ENCODE data around the gene AIFM3.
"Not testable (repeated sequence)": the region's sequence is repeated elsewhere in the genome, so short reads cannot be mapped to it uniquely, and the experiment has no call there.

AIFM3 gene

DNA sequence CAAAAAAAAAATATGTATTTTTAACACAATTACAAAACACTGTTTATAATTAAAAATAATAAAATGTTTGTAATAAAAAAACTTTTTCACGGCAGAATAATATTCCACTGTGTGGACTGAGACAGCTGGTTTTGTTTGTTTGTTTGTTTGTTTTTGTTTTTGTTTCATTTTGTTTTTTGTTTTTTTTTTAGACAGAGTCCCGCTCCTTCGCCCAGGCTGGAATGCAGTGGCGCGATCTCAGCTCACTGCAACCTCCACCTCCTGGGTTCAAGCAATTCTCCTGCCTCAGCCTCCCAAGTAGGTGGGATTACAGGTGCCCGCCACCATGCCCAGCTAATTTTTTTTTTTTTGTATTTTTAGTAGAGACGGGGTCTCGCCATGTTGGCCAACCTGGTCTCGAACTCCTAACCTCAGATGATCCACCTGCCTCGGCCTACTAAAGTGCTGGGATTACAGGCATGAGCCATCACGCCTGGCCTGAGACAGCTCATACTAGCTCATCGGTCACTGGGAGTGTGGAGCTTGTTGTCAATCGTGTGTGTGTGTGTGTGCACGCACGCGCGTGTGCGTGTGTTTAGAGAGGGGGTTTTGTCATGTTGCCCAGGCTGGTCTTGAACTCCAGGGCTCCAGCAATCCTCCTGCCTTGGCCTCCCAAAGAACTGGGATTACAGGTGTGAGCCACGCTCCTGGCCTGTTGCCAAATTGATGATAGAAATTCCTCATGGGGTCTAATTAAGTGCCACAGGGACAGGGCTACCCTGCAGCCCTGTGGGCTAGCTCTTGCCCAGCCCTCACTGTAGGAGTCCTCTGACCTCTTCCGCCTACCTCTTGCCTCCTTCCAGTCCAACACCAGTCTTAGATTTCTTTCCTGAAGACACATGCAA is 7.2 kb upstream of the AIFM3 start:
- DNase-seq = no peak

DNA sequence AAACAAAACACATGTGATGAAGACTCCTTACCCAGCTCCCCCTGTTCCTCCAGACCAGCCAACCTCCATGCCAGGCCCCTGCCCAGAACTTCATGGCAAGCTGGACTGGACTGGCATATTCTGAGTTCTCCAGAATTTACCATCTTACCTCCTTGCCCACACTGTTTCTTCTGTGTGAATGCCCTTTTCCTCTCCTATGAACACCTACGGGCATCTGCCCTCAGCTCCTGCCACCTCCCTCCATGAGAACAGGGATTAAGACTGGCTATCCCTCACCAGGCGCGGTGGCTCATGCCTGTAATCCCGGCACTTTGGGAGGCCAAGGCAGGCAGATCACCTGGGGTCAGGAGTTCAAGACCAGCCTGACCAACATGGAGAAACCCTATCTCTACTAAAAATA is 6.4 kb upstream of the AIFM3 start:
- DNase-seq = no peak

DNA sequence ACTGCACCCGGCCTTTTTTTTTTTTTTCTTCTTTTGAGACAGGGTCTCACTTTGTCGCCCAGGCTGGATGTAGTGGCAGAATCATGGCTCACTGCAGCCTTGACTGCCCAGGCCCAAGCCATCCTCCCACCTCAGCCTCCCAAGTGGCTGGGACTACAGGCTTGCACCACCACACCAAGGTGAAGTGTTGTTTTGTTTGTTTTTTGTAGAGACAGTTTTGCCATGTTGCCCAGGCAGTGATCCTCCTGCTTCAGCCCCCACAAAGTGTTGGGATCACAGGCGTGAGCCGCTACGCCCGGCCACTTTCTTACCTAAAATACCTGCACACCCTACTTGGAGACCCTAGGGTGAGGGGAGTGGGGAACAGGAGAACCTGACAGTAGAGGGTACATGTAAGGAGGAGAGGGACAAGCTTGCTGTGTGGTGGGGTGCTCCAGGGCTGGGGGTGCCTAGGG is 4.5 kb upstream of the AIFM3 start:
- no peak for DNase-seq

DNA sequence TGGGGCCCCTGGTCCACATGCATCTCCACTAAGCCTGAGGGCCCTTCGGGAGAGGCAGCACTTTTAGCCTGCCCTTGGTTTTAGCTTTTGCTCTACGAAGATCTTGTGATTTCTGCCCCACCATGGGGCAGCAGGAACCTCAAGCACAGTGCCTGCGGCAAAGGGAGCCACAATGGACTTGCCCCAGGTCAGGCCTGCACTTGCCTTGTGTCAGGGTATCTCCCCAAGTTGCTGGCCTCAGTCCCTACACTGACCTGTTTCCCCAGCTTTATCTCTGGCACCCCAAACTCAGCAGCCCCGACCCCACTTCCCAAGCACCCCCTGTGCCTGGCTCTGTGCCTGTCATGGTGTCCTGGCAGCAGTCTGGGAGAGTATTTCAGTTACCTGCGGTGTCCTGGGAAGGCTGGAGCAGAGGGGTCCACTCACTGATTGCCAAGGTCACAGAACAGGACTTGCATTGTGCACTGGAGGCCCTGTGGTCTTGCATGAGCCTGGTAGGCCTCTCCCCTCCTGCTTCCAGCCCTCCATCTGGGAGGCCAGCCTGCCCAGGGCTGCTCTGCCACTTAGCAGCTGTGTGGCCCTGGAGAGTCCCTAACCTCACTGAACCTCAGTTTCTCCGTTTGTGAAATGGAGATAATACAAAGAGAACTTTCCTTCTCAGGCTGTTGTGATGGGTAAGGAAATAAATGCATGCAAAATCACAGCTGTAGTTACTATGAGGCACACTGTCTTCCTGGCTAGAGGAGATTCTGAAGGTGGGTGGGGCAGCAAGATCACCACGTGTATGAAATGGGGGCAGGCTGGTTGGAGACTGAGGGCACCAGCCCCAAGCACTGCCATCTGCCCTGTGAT is 3.6 kb upstream of the AIFM3 start:
- no peak for DNase-seq

DNA sequence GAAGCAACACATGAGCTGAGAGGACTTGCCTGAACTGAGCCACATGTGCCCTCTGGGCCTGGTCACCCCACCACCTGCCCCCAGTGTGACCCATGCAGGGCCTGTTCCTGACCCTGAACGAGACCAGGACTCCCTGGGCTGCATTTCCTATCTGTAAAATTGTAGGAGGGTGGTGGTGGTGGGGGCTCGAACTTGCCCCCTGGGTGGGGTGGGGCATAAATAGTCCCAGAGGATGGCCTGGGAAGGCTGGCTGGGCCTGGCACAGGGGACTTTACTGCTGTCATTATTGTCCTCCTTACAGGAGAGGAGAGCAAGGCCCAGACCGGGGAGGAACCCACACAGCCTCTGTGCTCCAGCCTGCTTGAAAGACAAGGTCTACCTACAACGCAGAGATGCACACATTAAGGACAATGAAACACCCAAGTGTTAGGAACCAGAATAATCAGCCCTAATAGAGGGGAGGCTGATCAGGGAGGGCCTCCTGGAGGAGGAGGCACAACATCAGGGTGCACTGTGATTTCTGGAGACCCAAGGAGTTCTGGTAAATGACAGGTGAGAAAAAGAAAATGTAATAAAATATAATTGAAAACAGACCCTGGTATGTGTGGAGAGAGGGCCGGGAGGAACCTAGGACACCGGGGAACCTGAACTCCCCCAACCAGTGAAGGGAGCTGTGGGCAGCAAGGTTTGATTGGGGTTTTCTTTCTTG is 2.8 kb upstream of the AIFM3 start:
- DNase-seq = no peak

DNA sequence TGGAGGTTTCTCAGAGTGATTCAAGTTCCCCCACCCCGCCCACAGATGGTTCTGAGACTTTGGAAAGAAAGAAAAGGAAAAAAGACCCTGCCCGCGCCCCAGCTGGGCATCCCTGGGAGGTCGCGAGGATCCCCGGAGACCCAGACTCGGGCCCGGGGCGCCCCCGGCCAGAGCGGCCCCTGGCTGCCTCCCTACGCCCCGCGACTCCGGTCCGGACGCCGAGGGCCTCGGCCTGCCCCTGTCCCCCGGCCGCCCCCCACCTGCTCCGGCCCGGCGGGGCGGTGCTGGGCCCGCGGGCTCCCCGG is 2.3 kb upstream of the AIFM3 start:
- DNase-seq = no peak

DNA sequence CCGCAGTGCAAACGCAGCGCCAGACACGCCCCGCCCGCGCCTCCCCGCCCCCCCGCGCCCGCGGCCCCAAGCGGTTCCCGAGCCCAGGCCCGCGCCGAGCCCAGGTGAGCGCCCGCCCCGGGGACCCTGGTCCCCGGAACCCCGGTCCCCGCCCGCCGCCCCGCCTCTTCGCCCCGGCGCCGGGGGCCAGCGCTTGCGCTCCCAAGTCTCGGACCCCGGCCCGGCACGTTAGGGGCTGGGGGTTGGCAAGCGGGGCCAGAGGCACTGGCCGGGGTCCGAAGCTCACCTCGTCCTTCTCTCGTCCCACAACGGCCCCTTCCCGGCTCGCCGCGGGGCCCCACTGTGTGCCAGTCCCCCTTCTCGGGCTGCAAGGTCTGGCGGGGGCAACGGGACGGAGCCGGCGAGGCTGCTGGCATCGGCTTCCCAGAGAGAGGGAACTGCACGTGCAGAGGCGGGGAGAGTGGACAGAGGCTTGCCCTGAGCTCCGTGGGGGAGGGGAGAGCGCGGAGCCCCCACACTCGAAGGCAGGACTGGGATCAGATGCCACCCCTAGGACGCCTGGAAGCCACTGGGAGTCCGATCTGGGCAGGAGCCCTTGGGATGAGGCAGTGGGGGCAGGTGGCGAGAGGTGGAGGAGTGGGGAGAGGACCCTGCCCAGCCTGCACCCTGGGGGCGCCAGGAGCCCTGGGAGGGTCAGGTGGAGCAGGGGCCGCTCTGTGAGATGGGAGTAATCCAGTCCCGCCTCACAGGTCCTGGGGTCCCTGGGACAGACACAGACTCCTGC is 1.8 kb upstream of the AIFM3 start:
- DNase-seq = no peak

DNA sequence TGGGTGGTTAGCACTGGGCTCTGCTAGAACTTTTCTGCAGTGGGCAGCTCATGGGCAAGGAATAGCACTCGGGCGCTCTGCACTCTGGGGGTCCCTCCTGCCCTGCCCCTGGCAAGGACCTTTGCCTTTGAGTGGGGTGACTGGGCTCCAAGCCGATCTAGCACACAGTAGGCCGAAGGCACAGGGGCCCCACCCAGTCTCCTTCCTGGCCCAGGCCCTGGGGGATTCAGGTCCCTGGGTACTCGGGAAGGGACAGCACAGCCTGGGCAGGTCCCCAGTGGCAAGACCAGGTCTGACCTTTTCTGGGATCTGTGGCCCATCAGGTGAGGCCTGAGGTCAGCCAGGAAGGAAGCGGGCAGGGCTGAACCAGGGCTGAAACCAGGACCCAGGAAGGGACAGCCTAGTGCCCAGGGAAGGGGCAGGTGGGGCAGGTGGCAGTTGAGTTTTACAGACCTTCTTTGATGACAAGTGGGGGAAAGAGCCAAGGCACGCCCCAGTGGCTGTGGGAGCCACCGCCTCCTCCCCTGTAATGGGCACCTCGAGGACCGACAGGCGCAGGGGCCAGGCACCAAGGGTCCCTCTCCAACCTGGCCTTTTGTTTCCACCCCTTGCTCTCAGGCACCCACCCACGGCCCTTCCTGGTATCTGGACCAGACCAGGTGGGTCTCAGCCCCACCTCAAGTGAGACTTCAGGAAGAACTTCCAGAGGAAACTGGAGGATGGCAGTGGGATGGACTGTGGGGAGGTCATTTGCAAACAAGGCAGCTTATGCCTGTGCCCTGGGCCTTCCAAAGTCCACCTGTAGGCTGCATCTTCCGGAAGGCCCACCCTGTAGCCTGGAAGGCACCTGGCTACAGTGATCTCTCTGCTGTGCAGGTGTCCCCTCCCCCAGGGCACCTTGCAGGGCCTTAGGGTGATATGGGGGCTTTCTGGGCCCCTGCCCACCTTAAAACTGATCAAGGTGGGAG is 883 bp upstream of the AIFM3 start:
- no peak for DNase-seq

DNA sequence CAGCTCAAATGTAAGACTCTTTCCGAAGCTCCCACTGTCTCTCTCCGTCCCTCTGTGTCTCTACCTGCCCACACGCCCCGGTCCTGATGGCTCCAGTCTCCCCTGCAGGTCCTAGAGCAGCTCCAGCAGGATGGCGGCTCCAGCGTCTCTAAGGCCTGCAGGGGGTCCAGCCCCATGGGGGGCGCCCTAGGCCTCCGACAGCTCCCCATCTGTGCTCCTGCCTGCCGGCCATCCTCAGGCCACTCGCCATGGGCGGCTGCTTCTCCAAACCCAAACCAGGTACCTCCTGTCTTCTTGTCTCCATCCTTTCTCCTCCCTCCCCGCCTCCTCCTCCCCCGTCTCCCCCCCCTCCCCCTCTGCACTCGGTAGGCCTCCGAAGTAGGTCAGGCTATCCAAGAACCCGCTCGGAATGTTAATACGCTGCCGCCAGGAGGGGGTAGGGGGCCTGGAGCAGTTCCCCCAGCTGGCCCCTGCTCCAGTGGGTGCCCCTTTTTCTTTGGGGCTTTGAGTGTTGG is 699 bp downstream of the AIFM3 start:
- no peak for DNase-seq

DNA sequence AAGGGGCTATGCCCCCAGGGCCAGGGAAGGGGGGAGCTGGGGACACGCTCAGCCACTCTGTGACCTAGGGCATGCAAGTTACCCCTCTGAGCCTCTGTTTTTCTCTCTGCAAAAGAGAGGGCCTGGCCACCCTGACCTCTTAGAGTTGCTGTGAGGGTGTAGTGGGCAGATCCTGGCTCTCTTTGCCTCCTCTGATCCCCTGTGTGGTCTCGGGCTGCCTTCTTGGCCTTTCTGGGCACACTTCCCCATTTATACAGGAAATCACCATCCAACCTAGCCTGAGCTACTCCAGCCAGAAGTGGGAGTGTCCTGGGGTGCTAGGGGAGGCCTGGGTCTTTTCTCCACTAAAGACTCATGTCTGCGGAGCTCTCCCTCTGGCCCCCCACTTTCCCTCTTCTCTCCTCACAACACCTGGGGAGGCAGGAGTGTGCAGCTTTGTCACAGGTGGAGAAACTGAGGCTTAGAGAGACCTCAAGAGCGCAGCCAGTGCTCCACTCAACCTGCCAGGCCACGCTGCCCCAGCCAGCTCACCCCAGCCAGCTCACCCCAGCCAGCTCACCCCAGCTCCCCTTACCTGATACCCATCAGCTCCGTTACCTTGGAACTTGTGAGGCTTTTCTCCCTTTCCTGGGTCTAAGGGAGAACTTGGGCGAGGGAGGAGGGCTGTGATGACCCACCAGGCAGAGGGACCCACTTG is 1.4 kb downstream of the AIFM3 start:
- no peak for DNase-seq

DNA sequence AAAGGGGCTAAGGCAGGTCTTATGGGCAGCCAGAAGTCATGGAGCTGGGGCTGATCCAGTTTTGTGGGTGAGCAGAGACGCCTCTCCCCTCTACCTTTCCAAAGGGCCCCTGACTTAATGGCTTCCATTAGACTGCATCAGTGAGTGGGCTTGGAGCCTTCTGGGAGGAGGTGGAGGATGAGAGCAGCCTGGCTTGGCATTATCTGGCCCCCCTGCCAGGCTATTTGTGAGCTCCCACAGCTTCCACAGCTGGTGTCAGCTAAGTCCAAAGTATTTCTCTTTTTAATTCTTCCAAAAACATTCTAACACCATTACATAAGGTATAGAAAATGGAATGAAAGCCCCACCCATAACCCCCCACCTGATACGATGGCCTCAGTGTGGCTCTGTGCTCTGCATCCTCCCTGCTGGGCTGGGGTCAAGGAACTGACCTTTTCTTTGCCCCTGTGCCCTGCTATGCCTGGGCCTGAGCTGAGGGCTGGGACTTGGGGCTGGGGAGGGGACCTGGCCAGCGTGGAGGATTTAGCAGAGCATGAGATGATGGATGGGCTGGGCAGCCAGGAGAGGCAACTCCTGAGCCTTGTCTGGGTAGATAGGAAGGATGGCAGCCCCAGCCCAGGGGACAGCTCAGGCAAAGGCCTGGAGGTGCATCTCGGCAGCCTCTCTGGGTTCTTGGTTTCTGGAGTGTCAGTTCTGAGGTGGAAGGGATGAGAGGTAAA is 4.0 kb downstream of the AIFM3 start:
- no peak for DNase-seq

DNA sequence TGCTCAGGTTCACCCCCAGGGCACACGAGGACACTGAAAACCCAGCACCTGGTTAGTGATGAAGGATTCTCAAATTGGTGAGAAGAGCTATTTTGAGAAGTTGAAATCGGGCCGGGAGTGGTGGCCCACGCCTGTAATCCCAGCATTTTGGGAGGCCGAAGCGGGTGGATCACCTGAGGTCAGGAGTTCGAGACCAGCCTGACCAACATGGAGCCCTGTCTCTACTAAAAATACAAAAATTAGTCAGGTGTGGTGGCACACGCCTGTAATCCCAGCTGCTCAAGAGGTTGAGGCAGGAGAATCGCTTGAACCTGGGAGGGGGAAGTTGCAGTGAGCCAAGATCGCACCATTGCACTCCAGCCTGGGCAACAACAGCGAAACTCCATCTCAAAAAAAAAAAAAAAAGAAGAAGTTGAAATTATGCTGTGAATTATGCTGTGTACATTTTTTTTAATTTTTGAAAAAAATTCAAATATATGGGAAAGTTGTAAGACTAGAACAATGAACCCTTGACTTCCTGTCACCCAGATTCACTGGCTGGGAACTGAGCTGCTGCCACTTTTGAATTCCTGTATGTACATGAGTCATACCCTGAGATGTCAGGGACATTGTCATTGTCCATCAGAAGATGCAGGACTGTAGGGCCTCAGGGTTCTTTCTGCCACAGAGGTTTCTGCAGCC is 5.1 kb downstream of the AIFM3 start:
- DNase-seq = not testable (repeated sequence)

DNA sequence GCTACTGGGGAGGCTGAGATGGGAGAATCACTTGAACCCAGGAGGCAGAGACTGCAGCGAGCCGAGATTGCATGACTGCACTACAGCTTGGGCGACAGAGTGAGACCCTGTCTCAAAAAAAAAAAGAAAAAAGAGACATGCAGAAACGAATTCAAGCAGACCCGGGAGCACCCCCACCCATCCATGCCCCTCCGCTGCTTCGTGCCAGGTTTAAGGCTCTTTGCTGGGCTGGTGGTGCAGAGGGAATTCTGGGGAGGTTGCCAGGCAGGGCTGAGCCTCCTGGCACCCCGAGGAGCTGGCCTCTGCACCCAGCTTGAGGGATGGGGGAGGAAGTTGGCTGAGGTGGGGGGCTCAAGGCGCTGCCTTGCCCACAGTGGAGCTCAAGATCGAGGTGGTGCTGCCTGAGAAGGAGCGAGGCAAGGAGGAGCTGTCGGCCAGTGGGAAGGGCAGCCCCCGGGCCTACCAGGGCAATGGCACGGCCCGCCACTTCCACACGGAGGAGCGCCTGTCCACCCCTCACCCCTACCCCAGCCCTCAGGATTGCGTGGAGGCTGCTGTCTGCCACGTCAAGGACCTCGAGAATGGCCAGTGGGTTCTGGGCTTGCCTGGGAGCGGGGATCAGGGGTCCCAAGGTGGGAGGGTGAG is 6.0 kb downstream of the AIFM3 start:
- no peak for DNase-seq

DNA sequence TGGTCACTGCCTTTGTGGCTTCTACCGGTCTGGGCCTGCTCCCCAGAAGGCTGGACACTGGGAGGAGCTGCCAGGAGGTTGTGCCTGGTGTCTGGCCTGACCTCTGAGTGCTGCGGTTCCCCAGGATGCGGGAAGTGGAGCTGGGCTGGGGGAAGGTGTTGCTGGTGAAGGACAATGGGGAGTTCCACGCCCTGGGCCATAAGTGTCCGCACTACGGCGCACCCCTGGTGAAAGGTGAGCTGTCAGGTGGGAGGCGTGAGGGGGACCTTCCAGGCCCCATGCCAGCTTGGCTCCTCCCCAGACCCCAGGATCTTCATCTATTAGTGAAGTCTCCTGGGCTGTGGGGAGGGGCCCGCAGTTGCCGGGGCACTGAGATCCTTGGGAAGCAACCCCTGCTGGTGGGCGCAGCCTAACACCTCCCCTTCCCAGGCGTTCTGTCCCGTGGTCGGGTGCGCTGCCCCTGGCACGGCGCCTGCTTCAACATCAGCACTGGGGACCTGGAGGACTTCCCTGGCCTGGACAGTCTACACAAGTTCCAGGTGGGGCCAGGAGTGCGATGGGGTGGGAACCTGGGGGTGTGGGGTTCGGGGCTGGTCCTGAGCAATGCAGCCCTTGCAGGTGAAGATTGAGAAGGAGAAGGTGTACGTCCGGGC is 6.7 kb downstream of the AIFM3 start:
- no peak for DNase-seq

DNA sequence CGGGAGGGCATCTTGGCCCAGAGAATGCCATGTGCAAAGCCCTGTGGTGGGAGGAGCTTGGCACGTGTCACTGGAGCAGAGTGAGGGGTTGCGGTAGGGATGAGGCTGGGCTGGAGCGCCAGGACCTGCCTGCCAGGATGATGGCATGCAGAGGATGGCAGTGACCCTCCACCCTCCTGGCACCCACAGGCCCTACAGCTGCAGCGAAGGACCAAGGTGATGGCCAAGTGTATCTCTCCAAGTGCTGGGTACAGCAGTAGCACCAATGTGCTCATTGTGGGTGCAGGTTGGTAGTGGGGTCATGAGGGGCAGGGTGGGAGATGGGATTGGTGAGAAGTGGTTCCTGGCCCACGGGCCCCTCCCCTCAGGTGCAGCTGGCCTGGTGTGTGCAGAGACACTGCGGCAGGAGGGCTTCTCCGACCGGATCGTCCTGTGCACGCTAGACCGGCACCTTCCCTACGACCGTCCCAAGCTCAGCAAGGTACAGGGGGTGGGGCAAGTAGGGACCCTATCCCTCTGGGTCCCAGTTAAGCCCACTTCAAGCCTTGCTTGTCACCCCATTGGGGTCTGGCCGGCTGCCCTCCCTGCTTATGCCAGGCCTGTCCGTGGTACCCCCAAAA is 7.4 kb downstream of the AIFM3 start:
- DNase-seq = no peak

DNA sequence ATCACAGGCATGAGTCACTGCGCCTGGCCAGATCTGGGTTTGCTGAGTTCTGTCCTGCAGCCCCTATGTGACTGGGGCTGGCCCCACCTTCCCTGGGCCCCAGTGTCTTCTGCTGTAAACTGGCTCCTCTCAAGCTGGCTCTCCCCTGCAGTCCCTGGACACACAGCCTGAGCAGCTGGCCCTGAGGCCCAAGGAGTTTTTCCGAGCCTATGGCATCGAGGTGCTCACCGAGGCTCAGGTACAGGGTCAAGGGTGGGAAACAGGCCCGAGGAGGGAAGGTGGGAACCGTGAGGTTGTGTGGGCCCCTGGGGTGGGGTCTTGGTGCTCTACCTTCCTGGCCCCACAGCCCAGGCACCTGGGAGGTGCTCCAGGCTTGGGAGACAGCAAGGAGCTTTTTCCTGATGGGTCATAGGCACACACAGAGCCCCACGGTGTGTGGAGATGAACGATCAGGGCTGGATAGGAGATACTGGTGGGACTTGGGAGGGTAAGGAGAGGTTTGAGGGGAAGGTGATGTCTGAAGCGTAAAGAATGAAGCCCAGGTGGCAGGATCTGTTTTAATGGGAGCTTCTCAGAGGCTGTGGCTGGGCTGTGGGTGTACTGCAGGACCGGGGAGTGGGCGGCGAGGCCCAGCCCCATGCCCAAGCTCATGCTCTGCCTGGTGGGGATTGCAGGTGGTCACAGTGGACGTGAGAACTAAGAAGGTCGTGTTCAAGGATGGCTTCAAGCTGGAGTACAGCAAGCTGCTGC is 8.7 kb downstream of the AIFM3 start:
- DNase-seq = no peak

DNA sequence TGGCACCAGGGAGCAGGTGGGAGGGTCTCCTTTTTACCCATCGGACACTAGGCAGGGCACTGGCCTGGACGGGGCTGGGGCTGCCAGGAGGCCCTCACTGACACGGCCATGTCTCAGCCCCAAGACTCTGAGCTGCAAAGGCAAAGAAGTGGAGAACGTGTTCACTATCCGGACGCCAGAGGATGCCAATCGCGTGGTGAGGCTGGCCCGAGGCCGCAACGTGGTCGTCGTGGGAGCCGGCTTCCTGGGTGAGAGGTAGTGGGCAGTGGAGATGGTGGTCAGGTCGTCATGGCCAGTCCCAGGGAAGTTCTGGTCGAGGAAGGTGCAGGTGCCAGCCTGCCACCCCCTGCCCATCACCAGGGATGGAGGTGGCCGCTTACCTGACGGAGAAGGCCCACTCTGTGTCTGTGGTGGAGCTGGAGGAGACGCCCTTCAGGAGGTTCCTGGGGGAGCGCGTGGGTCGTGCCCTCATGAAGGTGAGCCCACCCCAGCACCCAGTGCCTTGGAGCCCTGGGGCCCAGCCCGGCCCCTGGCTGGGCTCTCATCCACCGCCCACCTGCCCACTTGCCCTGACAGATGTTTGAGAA is 9.3 kb downstream of the AIFM3 start:
- DNase-seq = no peak

Data from activated naive CD4-positive, alpha-beta T cell (primary cell).